WTC11 (cell line): ENCODE results near the gene AANAT. TPM values are rescaled to one million over a fixed set of nuclear protein-coding genes. Genes with fewer than 3 reads are reported as not detected.

ENCODE experiments used
- ATAC-seq: fragments of 200-7000 bp; cut with Tn5 transposase; 2 replicates; pipeline ENCODE4 v1.10.0; 2021; ENCODE audit warnings: mild to moderate bottlenecking, moderate library complexity
- CTCF ChIA-PET: fragments of 300-600 bp; sonication (Branson Sonifier 250); formaldehyde crosslinking; loops from one replicate; lab custom pipeline; 2021; ENCODE audit warnings: antibody characterized with exemption; lab: Charles Lee
- POLR2A ChIA-PET: fragments of 350-600 bp; sonication (Branson Sonifier 250); formaldehyde crosslinking; loops from one replicate; lab custom pipeline; 2021; ENCODE audit warnings: antibody characterized with exemption; lab: Charles Lee
- DNase-seq: peaks from one replicate; pipeline ENCODE4 v3.0.0; 2021; ENCODE audit warnings: low spot score
- H3K27ac Mint-ChIP-seq: 2 replicates; pipeline ENCODE4 v1.8.0; 2021; ENCODE audit warnings: mixed read lengths
- H3K27me3 Mint-ChIP-seq: 2 replicates; pipeline ENCODE4 v1.8.0; 2021; ENCODE audit warnings: low read depth, mild to moderate bottlenecking, moderate library complexity, mixed read lengths
- H3K36me3 Mint-ChIP-seq: 2 replicates; pipeline ENCODE4 v1.8.0; 2021; ENCODE audit warnings: mixed read lengths
- H3K4me1 Mint-ChIP-seq: 2 replicates; pipeline ENCODE4 v1.8.0; 2022; ENCODE audit warnings: mixed read lengths
- H3K4me3 Mint-ChIP-seq: 2 replicates; pipeline ENCODE4 v1.8.0; 2021; ENCODE audit warnings: mild to moderate bottlenecking, moderate library complexity, mixed read lengths
- H3K9me3 Mint-ChIP-seq: 2 replicates; pipeline ENCODE4 v1.8.0; 2021; ENCODE audit warnings: mixed read lengths
- CREM ChIP-seq: sonication (generic); formaldehyde crosslinking; IDR thresholded peaks from 2 replicates; pipeline ENCODE4 v1.8.1; 2022; ENCODE audit warnings: mild to moderate bottlenecking, missing genetic modification reagents, moderate library complexity
- ESRRA ChIP-seq: sonication (generic); formaldehyde crosslinking; IDR thresholded peaks from 2 replicates; pipeline ENCODE4 v1.8.1; 2022; ENCODE audit warnings: mild to moderate bottlenecking, missing genetic modification reagents, borderline replicate concordance
- FOXJ3 ChIP-seq: sonication (generic); formaldehyde crosslinking; IDR thresholded peaks from 2 replicates; pipeline ENCODE4 v1.9.0; 2021; ENCODE audit warnings: missing genetic modification reagents, mild to moderate bottlenecking, borderline replicate concordance
- HMGA2 ChIP-seq: fragments of 250-450 bp; sonication (Bioruptor Pico); IDR thresholded peaks from 2 replicates; pipeline ENCODE4 v1.4.0; 2021; ENCODE audit warnings: mild to moderate bottlenecking, moderate library complexity
- NFE2L1 ChIP-seq: sonication (generic); formaldehyde crosslinking; IDR thresholded peaks from 2 replicates; pipeline ENCODE4 v1.8.1; 2023; ENCODE audit warnings: missing genetic modification reagents
- SMAD4 ChIP-seq: sonication (generic); formaldehyde crosslinking; IDR thresholded peaks from 2 replicates; pipeline ENCODE4 v1.8.0; 2022; ENCODE audit warnings: mild to moderate bottlenecking, missing genetic modification reagents
- SOX15 ChIP-seq: fragments of 250-450 bp; sonication (Bioruptor Pico); IDR thresholded peaks from 2 replicates; pipeline ENCODE4 v1.9.0; 2021; ENCODE audit warnings: mild to moderate bottlenecking
- SP1 ChIP-seq: sonication (generic); formaldehyde crosslinking; conservative IDR thresholded peaks from 2 replicates; pipeline ENCODE4 v1.8.1; 2022; ENCODE audit warnings: missing genetic modification reagents
- TEAD1 ChIP-seq: sonication (generic); formaldehyde crosslinking; IDR thresholded peaks from 2 replicates; pipeline ENCODE4 v1.8.0; 2022; ENCODE audit warnings: mild to moderate bottlenecking, missing genetic modification reagents
- ZNF263 ChIP-seq: sonication (generic); formaldehyde crosslinking; IDR thresholded peaks from 2 replicates; pipeline ENCODE4 v1.8.1; 2022; ENCODE audit warnings: low read depth, mild to moderate bottlenecking, moderate library complexity, missing genetic modification reagents
- ZNF423 ChIP-seq: fragments of 250-450 bp; sonication (Bioruptor Pico); IDR thresholded peaks from 2 replicates; pipeline ENCODE4 v2.1.2; 2022; ENCODE audit warnings: mild to moderate bottlenecking, moderate library complexity
- total RNA-seq: library from RNA; stranded (reverse); gene quantifications from 3 replicates; pipeline ENCODE4 v1.2.3, GENCODE V29; 2021
- TF ChIP-seq, protein P1 (sequence below): sonication (generic); formaldehyde crosslinking; IDR thresholded peaks from 2 replicates; pipeline ENCODE4 v1.8.1; 2023; ENCODE audit warnings: mild to moderate bottlenecking, moderate library complexity, missing genetic modification reagents
- TF ChIP-seq, protein P2 (sequence below): sonication (generic); formaldehyde crosslinking; IDR thresholded peaks from 2 replicates; pipeline ENCODE4 v1.8.0; 2023; ENCODE audit warnings: mild to moderate bottlenecking, missing genetic modification reagents
- TF ChIP-seq, protein P3 (sequence below): sonication (generic); formaldehyde crosslinking; IDR thresholded peaks from 2 replicates; pipeline ENCODE4 v1.8.0; 2023; ENCODE audit warnings: missing genetic modification reagents, mild to moderate bottlenecking, borderline replicate concordance
- TF ChIP-seq, protein P4 (sequence below): fragments of 250-450 bp; sonication (Bioruptor Pico); IDR thresholded peaks from 2 replicates; pipeline ENCODE4 v1.9.0; 2021; ENCODE audit warnings: mild to moderate bottlenecking, borderline replicate concordance

The AANAT gene
- total RNA-seq, 1 experiment from 2014 or later, result 0.17 TPM

DNA sequence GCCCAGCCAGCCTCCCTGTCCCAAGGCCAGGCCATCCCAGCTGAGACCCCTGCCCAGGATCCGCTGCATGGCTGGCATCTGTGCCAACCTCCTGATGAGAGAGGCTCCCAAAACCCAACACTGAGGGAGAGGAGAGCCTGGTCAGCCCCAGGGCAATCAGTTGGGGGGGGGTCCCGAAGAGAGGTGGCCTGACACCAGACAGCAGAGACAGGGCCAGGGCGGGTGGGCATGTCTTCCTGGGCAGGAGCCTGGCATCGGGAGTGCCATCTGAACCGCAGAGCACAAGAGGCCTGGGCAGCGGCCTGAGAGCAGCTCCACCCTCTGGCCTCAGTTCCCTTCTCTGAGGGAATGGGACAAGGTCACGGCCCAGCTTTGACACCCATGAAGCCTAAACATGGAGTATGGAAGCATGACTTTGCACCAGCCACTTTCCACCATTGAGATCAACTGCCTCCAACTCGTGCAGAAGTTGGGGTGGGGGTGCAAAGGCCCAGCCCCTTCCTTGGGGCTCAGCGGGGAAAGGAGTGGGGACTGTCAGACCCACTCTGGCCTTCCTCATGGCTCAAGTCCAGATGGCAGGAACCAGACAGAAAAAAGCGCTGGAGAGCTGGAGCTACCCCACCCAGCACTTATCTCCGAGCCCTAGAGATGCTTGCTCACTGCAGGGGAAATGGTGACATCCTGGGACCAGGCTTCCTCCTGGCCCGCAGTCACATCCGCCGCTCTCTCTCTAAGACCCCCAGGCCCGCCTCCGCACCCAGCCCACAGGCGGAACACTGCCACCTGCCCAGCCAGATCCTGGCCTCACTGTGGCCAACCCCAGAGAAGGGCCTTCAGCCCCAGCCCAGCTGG lies 24.1 kb downstream of the AANAT start:
- CTCF ChIA-PET, result interaction anchor here (1.0 to 2.9 kb wide), 8 partner anchors 25 to 132 kb away, joined by 3 to 12 read pairs (median 4); partner anchors contain the start of gene AANAT
- H3K9me3 Mint-ChIP-seq, result no peaks in the 10 kb centered on the region
- DNase-seq (no peak), ATAC-seq (no peak)
- peaks cover 6% of the 10 kb centered on the region; the same call in 1 of the 2 replicates for H3K36me3 Mint-ChIP-seq
- POLR2A ChIA-PET, result no interaction called here
- no peak overlapping the region for H3K4me3 Mint-ChIP-seq
- H3K4me1 Mint-ChIP-seq, result peaks cover 13% of the 10 kb centered on the region
- H3K27me3 Mint-ChIP-seq, result no peaks in the 10 kb centered on the region
- no peak overlapping the region; the same call in none of the 2 replicates for H3K27ac Mint-ChIP-seq
- TF ChIP-seq, protein P1, sequence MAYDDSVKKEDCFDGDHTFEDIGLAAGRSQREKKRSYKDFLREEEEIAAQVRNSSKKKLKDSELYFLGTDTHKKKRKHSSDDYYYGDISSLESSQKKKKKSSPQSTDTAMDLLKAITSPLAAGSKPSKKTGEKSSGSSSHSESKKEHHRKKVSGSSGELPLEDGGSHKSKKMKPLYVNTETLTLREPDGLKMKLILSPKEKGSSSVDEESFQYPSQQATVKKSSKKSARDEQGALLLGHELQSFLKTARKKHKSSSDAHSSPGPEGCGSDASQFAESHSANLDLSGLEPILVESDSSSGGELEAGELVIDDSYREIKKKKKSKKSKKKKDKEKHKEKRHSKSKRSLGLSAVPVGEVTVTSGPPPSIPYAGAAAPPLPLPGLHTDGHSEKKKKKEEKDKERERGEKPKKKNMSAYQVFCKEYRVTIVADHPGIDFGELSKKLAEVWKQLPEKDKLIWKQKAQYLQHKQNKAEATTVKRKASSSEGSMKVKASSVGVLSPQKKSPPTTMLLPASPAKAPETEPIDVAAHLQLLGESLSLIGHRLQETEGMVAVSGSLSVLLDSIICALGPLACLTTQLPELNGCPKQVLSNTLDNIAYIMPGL, result no peak
- TF ChIP-seq SOX15 (CRISPR knock-in tag), result no peak
- no peak for TF ChIP-seq SMAD4

DNA sequence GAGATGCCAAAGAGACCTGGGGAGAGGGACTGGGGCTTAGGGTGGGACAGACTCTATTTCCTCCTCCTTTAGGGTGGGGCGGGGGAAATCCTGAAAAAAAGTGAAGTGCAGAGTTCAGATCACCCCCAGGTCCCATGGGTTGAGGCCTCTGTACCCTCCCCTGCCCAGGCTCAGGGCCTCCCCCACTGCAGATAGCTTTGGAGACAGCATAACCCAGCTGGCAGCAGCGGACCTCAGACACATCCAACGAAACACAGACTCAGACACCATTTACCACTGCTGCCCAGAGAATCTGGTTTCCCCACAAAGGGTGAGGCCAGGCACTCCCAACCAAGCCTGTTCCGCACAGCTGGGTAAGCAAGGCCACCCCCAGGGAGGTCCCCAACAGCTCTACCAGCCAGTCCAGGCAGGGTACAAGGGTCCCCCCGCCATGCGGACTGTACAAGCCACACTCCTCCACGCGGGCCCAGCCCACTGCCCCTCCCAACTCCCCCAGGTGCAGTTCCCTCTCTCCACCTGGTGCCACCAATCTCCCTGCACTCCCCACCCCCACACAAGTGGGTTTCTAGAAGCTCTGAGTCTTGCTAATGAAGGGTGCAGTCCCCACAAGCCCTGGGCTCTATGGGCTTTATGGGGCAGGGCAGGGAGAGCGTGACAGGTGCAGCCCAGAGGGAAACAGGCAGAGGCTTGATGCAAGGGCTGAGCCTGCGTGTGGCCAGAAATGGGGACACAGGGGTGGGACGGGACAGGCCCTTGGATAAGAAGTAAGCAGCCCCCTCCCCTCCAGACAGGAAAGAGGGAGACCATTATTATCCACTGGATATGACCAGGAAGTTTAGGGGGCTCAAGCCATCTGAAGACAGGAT lies 25.0 kb downstream of the AANAT start:
- Mint-ChIP-seq H3K27me3 (no peaks in the 10 kb centered on the region), H3K4me3 (no peak overlapping the region), H3K4me1 (peaks cover 18% of the 10 kb centered on the region), H3K9me3 (no peaks in the 10 kb centered on the region), H3K36me3 (peaks cover 6% of the 10 kb centered on the region; the same call in 1 of the 2 replicates), H3K27ac (peak overlapping the region; percentile 79)
- TF ChIP-seq, protein P2, sequence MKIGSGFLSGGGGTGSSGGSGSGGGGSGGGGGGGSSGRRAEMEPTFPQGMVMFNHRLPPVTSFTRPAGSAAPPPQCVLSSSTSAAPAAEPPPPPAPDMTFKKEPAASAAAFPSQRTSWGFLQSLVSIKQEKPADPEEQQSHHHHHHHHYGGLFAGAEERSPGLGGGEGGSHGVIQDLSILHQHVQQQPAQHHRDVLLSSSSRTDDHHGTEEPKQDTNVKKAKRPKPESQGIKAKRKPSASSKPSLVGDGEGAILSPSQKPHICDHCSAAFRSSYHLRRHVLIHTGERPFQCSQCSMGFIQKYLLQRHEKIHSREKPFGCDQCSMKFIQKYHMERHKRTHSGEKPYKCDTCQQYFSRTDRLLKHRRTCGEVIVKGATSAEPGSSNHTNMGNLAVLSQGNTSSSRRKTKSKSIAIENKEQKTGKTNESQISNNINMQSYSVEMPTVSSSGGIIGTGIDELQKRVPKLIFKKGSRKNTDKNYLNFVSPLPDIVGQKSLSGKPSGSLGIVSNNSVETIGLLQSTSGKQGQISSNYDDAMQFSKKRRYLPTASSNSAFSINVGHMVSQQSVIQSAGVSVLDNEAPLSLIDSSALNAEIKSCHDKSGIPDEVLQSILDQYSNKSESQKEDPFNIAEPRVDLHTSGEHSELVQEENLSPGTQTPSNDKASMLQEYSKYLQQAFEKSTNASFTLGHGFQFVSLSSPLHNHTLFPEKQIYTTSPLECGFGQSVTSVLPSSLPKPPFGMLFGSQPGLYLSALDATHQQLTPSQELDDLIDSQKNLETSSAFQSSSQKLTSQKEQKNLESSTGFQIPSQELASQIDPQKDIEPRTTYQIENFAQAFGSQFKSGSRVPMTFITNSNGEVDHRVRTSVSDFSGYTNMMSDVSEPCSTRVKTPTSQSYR (CRISPR knock-in tag), result no peak
- TF ChIP-seq SP1 (CRISPR knock-in tag) (0 out of 2 replicates have a peak, but pooled peaks have one; percentile 16), NFE2L1 (CRISPR knock-in tag) (no peak), ESRRA (no peak), TEAD1 (CRISPR knock-in tag) (no peak)
- TF ChIP-seq, protein P3, sequence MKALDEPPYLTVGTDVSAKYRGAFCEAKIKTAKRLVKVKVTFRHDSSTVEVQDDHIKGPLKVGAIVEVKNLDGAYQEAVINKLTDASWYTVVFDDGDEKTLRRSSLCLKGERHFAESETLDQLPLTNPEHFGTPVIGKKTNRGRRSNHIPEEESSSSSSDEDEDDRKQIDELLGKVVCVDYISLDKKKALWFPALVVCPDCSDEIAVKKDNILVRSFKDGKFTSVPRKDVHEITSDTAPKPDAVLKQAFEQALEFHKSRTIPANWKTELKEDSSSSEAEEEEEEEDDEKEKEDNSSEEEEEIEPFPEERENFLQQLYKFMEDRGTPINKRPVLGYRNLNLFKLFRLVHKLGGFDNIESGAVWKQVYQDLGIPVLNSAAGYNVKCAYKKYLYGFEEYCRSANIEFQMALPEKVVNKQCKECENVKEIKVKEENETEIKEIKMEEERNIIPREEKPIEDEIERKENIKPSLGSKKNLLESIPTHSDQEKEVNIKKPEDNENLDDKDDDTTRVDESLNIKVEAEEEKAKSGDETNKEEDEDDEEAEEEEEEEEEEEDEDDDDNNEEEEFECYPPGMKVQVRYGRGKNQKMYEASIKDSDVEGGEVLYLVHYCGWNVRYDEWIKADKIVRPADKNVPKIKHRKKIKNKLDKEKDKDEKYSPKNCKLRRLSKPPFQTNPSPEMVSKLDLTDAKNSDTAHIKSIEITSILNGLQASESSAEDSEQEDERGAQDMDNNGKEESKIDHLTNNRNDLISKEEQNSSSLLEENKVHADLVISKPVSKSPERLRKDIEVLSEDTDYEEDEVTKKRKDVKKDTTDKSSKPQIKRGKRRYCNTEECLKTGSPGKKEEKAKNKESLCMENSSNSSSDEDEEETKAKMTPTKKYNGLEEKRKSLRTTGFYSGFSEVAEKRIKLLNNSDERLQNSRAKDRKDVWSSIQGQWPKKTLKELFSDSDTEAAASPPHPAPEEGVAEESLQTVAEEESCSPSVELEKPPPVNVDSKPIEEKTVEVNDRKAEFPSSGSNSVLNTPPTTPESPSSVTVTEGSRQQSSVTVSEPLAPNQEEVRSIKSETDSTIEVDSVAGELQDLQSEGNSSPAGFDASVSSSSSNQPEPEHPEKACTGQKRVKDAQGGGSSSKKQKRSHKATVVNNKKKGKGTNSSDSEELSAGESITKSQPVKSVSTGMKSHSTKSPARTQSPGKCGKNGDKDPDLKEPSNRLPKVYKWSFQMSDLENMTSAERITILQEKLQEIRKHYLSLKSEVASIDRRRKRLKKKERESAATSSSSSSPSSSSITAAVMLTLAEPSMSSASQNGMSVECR, result no peak
- no peak for ATAC-seq
- ChIA-PET CTCF (interaction anchor here (0.9 to 2.9 kb wide), 14 partner anchors 11 to 213 kb away, joined by 4 to 16 read pairs (median 6); partner anchors contain the start of gene AANAT), POLR2A (no interaction called here)
- no peak for DNase-seq

DNA sequence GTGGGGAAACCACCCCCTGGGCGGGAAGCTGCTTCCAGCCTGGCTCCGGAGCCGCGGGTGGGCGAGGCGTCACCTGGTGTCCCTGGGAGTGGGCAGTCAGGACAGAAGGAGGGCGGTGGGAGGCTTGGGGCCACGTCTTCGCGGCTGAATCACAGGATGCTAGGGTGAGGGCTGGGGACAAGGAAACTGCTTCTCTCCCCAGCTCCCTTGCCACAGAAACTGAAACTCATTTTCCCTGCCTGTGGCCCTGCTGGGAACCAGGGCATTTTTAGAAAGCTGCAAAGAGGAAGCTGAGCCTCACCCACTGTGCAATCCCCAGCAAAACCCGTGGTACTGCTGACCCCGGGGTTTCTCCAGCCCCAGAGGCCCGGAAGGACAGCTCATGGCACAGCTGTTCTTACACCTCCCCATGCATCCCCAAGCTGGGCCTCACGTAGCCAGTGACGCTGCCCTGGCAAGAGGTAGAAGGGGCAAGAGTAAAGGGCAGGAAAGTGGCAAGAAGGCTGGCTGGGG lies 25.6 kb downstream of the AANAT start:
- Mint-ChIP-seq H3K27me3 (no peaks in the 10 kb centered on the region), H3K9me3 (no peaks in the 10 kb centered on the region), H3K4me3 (no peak overlapping the region), H3K36me3 (no peaks in the 10 kb centered on the region), H3K27ac (peak overlapping the region; percentile 78; the same call in 1 of the 2 replicates), H3K4me1 (peaks cover 25% of the 10 kb centered on the region)
- ChIA-PET POLR2A (no interaction called here), CTCF (interaction anchor here (0.6 to 2.9 kb wide), 17 partner anchors 11 to 588 kb away, joined by 3 to 16 read pairs (median 5); partner anchors contain the start of genes AANAT, MRPL38 and UBE2O)
- no peak; the same call in 1 of the 2 replicates for ATAC-seq
- no peak for DNase-seq
- no peak for TF ChIP-seq FOXJ3 (CRISPR knock-in tag)
- no peak for TF ChIP-seq HMGA2 (CRISPR knock-in tag)
- TF ChIP-seq ZNF423, result peak; percentile 19; the same call in 1 of the 2 replicates
- no peak for TF ChIP-seq CREM (CRISPR knock-in tag)
- TF ChIP-seq, protein P4, sequence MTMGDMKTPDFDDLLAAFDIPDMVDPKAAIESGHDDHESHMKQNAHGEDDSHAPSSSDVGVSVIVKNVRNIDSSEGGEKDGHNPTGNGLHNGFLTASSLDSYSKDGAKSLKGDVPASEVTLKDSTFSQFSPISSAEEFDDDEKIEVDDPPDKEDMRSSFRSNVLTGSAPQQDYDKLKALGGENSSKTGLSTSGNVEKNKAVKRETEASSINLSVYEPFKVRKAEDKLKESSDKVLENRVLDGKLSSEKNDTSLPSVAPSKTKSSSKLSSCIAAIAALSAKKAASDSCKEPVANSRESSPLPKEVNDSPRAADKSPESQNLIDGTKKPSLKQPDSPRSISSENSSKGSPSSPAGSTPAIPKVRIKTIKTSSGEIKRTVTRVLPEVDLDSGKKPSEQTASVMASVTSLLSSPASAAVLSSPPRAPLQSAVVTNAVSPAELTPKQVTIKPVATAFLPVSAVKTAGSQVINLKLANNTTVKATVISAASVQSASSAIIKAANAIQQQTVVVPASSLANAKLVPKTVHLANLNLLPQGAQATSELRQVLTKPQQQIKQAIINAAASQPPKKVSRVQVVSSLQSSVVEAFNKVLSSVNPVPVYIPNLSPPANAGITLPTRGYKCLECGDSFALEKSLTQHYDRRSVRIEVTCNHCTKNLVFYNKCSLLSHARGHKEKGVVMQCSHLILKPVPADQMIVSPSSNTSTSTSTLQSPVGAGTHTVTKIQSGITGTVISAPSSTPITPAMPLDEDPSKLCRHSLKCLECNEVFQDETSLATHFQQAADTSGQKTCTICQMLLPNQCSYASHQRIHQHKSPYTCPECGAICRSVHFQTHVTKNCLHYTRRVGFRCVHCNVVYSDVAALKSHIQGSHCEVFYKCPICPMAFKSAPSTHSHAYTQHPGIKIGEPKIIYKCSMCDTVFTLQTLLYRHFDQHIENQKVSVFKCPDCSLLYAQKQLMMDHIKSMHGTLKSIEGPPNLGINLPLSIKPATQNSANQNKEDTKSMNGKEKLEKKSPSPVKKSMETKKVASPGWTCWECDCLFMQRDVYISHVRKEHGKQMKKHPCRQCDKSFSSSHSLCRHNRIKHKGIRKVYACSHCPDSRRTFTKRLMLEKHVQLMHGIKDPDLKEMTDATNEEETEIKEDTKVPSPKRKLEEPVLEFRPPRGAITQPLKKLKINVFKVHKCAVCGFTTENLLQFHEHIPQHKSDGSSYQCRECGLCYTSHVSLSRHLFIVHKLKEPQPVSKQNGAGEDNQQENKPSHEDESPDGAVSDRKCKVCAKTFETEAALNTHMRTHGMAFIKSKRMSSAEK, result no peak
- no peak for TF ChIP-seq ZNF263 (CRISPR knock-in tag)
